ENCODE data around the gene ZNF326.
A peak's percentile ranks its signal among the peaks of the same experiment; 100 is the strongest.

The ZNF326 gene

DNA sequence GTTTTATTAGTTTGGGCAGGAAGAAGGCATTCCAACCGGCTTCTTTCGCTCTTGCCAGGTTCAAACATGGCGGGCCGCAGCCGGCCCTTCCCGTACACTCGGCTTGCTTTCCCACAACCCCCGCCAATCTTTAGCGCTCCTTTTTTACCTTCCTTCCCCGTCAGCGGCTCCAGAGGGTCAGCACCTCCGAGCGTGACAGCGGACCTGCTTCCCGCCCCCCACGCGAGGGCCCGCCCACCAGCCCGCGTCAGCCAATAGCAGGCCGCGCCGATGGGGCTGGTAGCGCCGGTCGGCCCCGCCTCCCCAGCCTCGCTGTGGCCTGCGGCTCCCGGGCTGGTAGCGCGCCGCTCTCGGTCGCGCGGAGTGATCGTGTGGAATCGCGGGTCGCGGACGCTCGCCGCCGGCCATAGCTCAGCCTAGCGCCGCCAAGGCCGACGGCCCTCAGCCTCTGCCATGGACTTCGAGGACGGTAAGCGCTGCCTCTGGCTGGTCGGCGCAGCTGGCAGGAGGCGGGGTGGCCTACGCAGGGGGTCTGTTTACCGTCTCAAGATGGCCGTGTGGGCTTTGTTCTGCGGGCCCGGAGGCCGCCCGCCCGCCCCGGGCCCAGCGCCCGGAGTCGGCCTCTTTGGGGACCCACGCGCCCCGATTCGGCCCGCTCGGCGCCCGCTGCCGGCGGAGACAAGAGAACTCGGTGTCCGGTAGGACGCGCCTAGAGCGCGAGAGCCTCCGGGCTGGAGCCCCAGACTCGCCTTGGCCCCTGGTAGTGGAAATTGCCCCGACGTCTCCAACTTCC, at the start of gene ZNF326:
Gene ZNF326 (plus strand): TSS at position 306 of the 793 bp plus-strand sequence. CDS start 148 bp downstream, at position 454.
- H3K4me3 ChIP-seq (ENCODE audit: low read length): peak within 1 kb of the TSS; percentile 84
- peaks cover 17% of the 10 kb centered on the region for H3K36me3 ChIP-seq (ENCODE audit: insufficient read depth, low read length)
- no peaks in the 10 kb centered on the region for H3K9me3 ChIP-seq (ENCODE audit: low read length)
- H2AFZ ChIP-seq (ENCODE audit: low read depth, low read length): peak within 1 kb of the TSS; percentile 73
- H3K4me1 ChIP-seq (ENCODE audit: insufficient read depth, low read length): peaks cover 34% of the 10 kb centered on the region
- H3K27me3 ChIP-seq (ENCODE audit: insufficient read depth, low read length): no peaks in the 10 kb centered on the region

DNA sequence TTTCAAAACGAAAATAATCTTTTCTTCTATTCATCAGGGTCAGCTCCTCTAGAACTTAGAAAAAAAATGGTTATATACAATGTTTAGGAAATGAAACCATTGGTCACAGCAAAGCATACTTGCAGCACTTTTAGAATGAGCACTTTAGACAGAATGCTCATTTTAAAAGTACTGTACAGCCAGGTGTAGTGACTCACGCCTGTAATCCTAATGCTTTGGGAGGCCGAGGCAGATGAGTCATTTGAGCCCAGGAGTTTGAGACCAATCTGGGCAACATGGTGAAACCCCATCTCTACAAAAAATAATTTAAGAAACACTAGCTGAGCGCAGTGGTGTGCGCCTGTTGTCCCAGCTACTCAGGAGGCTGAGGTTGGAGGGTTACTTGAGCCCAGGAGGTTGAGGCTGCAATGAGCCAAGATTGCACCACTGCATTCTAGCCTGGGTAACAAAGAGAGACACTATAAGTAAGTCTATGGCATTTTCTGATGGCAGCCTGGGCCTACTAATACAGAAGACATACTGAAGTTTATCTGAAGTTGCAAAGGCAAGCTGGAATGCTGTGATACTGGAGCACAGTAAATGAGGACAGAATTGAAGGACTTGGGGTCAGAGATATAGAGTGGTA, 48.9 kb upstream of the ZNF326 start:
- H3K27me3 ChIP-seq (ENCODE audit: insufficient read depth, low read length): no peaks in the 10 kb centered on the region
- no peaks in the 10 kb centered on the region for H3K36me3 ChIP-seq (ENCODE audit: insufficient read depth, low read length)
- H3K4me1 ChIP-seq (ENCODE audit: insufficient read depth, low read length): peaks cover 7% of the 10 kb centered on the region
- H2AFZ ChIP-seq (ENCODE audit: low read depth, low read length): no peak overlapping the region
- H3K4me3 ChIP-seq (ENCODE audit: low read length): no peak overlapping the region
- H3K9me3 ChIP-seq (ENCODE audit: low read length): no peaks in the 10 kb centered on the region

GRCh38 chr1:89946532-89946931, 48.4 kb upstream of the ZNF326 start:
- Histone ChIP-seq H3K9me3 (ENCODE audit: low read length) (no peaks in the 10 kb centered on the region), H3K4me1 (ENCODE audit: insufficient read depth, low read length) (peaks cover 2% of the 10 kb centered on the region), H3K27me3 (ENCODE audit: insufficient read depth, low read length) (no peaks in the 10 kb centered on the region), H3K4me3 (ENCODE audit: low read length) (no peak overlapping the region), H2AFZ (ENCODE audit: low read depth, low read length) (no peak overlapping the region), H3K36me3 (ENCODE audit: insufficient read depth, low read length) (no peaks in the 10 kb centered on the region)

DNA sequence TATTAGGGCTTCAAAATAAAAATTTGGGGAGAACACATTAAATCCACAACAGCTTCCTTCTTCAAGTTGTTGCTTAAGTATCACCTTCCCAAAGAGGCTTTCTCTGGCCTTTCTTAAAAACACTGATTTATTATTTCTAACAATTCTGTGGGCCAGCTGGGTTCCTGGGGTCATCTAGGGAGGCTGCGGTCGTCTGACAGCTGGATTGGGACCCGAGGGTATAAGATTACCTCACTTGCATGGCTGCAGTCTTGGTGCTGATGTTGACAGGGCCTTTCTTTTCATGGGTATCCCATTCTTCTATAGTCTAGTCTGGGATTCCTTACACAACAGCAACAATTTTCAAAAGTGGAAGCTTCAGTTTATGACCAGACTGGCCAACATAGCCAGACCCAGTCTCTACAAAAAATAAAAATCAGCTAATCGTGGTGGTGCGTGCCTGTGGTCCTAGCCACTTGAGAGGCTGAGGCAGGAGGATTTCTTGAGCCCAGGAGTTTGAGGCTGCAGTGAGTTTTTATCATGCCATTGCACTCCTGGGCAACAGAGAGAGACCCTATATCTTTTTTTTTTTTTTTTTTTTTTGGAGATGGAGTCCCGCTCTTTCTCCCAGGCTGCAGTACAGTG, 46.1 kb upstream of the ZNF326 start:
- Histone ChIP-seq H3K9me3 (ENCODE audit: low read length) (no peaks in the 10 kb centered on the region), H3K36me3 (ENCODE audit: insufficient read depth, low read length) (no peaks in the 10 kb centered on the region), H2AFZ (ENCODE audit: low read depth, low read length) (no peak overlapping the region), H3K27me3 (ENCODE audit: insufficient read depth, low read length) (no peaks in the 10 kb centered on the region), H3K4me1 (ENCODE audit: insufficient read depth, low read length) (no peaks in the 10 kb centered on the region), H3K4me3 (ENCODE audit: low read length) (no peak overlapping the region)

- no peaks in the 10 kb centered on the region for H3K4me1 ChIP-seq (ENCODE audit: insufficient read depth, low read length)
Measured at GRCh38 chr1:89949991-89950624, 44.8 kb upstream of the ZNF326 start.

DNA sequence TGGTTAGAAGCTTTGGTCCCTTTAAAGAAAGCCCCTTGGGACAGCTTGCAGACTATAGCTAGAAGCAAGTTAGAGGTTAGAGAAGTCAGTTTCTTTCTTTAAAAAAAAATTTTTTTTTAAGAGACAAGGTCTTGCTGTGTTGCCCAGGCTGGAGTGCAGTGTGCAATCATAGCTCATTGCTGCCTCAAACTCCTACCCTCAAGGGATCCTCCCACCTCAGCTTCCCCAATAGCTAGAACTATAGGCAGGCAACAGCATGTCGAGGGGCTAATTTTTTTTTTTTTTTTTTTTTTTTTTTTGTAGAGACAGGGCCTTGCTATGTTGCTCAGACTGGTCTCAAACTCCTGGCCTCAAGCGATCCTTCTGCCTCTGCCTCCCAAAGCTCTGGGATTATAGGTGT, 44.2 kb upstream of the ZNF326 start:
- no peaks in the 10 kb centered on the region for H3K4me1 ChIP-seq (ENCODE audit: insufficient read depth, low read length)
- no peak overlapping the region for H3K4me3 ChIP-seq (ENCODE audit: low read length)
- H3K9me3 ChIP-seq (ENCODE audit: low read length): no peaks in the 10 kb centered on the region
- no peaks in the 10 kb centered on the region for H3K36me3 ChIP-seq (ENCODE audit: insufficient read depth, low read length)
- H2AFZ ChIP-seq (ENCODE audit: low read depth, low read length): no peak overlapping the region
- H3K27me3 ChIP-seq (ENCODE audit: insufficient read depth, low read length): no peaks in the 10 kb centered on the region

More at GRCh38 chr1:89949991-89950624, 44.8 kb upstream of the ZNF326 start:
- Histone ChIP-seq H3K4me3 (ENCODE audit: low read length) (no peak overlapping the region), H2AFZ (ENCODE audit: low read depth, low read length) (no peak overlapping the region), H3K36me3 (ENCODE audit: insufficient read depth, low read length) (no peaks in the 10 kb centered on the region), H3K27me3 (ENCODE audit: insufficient read depth, low read length) (no peaks in the 10 kb centered on the region), H3K9me3 (ENCODE audit: low read length) (no peaks in the 10 kb centered on the region)

DNA sequence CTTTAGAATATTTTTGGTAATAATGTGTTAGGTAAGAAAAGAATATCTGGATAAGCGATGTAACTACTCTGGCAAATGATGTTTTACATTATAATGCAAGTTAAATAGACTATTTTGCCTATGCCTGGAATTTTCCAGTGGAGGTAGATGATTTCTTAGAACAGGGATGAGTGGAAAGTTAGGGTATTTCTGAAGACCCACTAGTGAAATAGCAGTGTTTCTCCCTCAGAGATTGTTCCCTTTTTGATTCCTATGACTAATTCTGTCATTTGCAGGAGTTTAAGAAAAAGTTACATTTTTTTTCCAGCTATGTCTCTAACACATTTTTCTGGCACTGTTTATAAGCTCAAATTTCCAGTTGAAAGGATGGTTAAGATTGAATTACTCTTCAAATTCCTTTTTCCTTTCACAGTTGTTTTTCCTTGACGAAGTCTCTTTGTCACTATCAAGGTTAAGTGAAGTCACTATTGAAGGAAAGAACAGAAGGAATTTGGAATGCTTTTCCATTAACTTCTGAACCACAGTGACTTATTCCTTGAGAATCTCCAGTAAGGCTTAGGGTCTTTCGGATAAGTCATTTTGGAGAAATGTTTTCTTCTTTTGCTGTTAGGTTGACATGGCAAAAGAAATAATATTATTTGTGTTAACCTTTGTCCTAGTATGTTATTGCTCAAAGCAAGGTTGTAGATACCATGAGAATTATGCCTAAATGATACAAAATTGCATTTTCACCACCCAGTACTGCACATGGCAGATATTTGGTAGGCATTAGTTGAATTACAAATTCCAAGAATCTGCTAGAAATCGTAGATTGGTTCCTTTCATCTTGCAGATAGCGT, 42.9 kb upstream of the ZNF326 start:
- no peak overlapping the region for H2AFZ ChIP-seq (ENCODE audit: low read depth, low read length)
- no peaks in the 10 kb centered on the region for H3K4me1 ChIP-seq (ENCODE audit: insufficient read depth, low read length)
- no peaks in the 10 kb centered on the region for H3K36me3 ChIP-seq (ENCODE audit: insufficient read depth, low read length)
- H3K27me3 ChIP-seq (ENCODE audit: insufficient read depth, low read length): no peaks in the 10 kb centered on the region
- H3K4me3 ChIP-seq (ENCODE audit: low read length): no peak overlapping the region
- H3K9me3 ChIP-seq (ENCODE audit: low read length): no peaks in the 10 kb centered on the region

- Histone ChIP-seq H3K4me1 (ENCODE audit: insufficient read depth, low read length) (no peaks in the 10 kb centered on the region), H3K27me3 (ENCODE audit: insufficient read depth, low read length) (no peaks in the 10 kb centered on the region), H3K4me3 (ENCODE audit: low read length) (no peak overlapping the region), H2AFZ (ENCODE audit: low read depth, low read length) (no peak overlapping the region), H3K9me3 (ENCODE audit: low read length) (no peaks in the 10 kb centered on the region), H3K36me3 (ENCODE audit: insufficient read depth, low read length) (no peaks in the 10 kb centered on the region)
Measured at GRCh38 chr1:89952605-89953130, 42.2 kb upstream of the ZNF326 start.

- Histone ChIP-seq H3K27me3 (ENCODE audit: insufficient read depth, low read length) (no peaks in the 10 kb centered on the region), H3K36me3 (ENCODE audit: insufficient read depth, low read length) (no peaks in the 10 kb centered on the region), H3K4me3 (ENCODE audit: low read length) (no peak overlapping the region), H3K4me1 (ENCODE audit: insufficient read depth, low read length) (no peaks in the 10 kb centered on the region), H2AFZ (ENCODE audit: low read depth, low read length) (no peak overlapping the region), H3K9me3 (ENCODE audit: low read length) (no peaks in the 10 kb centered on the region)
Measured at GRCh38 chr1:89953131-89953626, 41.7 kb upstream of the ZNF326 start.

DNA sequence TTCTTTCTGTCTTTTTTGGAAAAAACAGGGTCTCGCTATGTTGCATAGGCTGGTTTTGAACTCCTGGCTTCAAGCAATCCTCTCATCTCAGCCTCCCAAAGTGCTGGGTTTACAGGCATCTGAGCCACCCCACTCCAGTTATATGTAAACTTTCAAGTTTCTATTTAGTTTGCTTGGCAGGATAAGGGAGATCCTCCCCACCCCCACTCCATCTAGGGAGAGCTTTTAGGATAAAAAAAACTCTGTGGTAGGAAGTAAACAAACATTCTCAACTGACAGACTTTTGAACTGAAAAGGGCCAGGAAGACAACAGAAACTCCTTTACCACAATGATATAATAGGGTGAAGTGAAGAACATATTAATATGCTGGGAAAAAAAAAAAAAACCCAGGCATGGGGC, 41.0 kb upstream of the ZNF326 start:
- Histone ChIP-seq H3K9me3 (ENCODE audit: low read length) (no peaks in the 10 kb centered on the region), H3K4me1 (ENCODE audit: insufficient read depth, low read length) (no peaks in the 10 kb centered on the region), H3K36me3 (ENCODE audit: insufficient read depth, low read length) (no peaks in the 10 kb centered on the region), H2AFZ (ENCODE audit: low read depth, low read length) (no peak overlapping the region), H3K4me3 (ENCODE audit: low read length) (no peak overlapping the region), H3K27me3 (ENCODE audit: insufficient read depth, low read length) (no peaks in the 10 kb centered on the region)

DNA sequence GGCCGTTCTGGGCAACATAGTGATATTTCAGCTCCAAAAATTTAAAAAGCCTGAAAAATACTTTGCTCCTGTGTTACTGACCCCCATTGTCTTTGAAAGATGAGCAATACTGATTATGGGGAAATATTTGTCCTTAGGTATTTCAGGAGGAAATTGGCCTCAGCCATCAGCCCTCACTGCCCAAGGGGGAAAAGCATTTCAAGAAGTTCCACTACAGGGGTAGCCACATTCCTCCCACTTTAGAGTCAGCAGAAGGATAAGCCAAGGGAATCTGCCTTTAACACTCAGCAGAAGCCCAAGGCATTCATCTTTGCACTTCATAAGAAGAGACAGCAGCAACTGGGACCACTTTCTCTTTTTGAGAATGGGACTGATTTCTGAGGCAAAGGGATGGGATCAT, 40.5 kb upstream of the ZNF326 start:
- Histone ChIP-seq H3K9me3 (ENCODE audit: low read length) (no peaks in the 10 kb centered on the region), H3K4me3 (ENCODE audit: low read length) (no peak overlapping the region), H2AFZ (ENCODE audit: low read depth, low read length) (no peak overlapping the region), H3K4me1 (ENCODE audit: insufficient read depth, low read length) (no peaks in the 10 kb centered on the region), H3K27me3 (ENCODE audit: insufficient read depth, low read length) (no peaks in the 10 kb centered on the region), H3K36me3 (ENCODE audit: insufficient read depth, low read length) (no peaks in the 10 kb centered on the region)
